DOHH2 (cell line): Measurements from ENCODE around the gene PCBD1.
"Not testable (repeated sequence)": the region's sequence is repeated elsewhere in the genome, so short reads cannot be mapped to it uniquely, and the experiment has no call there.

ENCODE experiments used
- H3F3A ChIP-seq: fragments of 200-600 bp; sonication (generic), shearing (Covaris generic); 2 replicates; pipeline ENCODE4 v1.6.0; 2016; ENCODE audit warnings: antibody characterized with exemption, mild to moderate bottlenecking; ENCODE audit not compliant: control insufficient read depth, insufficient read depth
- H3K27ac ChIP-seq: fragments of 200-600 bp; sonication (generic); 2 replicates; pipeline ENCODE4 v1.5.1; 2014; ENCODE audit warnings: low read depth, mild to moderate bottlenecking, low read length, moderate library complexity
- H3K27me3 ChIP-seq: fragments of 200-600 bp; sonication (generic); 2 replicates; pipeline ENCODE4 v1.6.1; 2014; ENCODE audit warnings: mild to moderate bottlenecking, low read length, mixed read lengths; ENCODE audit not compliant: control insufficient read depth
- H3K36me3 ChIP-seq: fragments of 200-600 bp; sonication (generic); 2 replicates; pipeline ENCODE4 v1.6.1; 2014; ENCODE audit warnings: mild to moderate bottlenecking, low read length, moderate library complexity, mixed read lengths; ENCODE audit not compliant: control insufficient read depth
- H3K4me1 ChIP-seq: fragments of 200-600 bp; sonication (generic); 2 replicates; pipeline ENCODE4 v1.6.1; 2014; ENCODE audit warnings: mild to moderate bottlenecking, low read length, mixed read lengths; ENCODE audit not compliant: control insufficient read depth
- H3K4me2 ChIP-seq: fragments of 200-600 bp; sonication (generic); 2 replicates; pipeline ENCODE4 v1.6.0; 2014; ENCODE audit warnings: mild to moderate bottlenecking, low read length, moderate library complexity
- H3K4me3 ChIP-seq: fragments of 200-600 bp; sonication (generic); 2 replicates; pipeline ENCODE4 v1.5.1; 2014; ENCODE audit warnings: mild to moderate bottlenecking, low read length, mixed read lengths
- H3K79me2 ChIP-seq: fragments of 200-600 bp; sonication (generic); 2 replicates; pipeline ENCODE4 v1.6.1; 2014; ENCODE audit warnings: mild to moderate bottlenecking, low read length, mixed read lengths; ENCODE audit not compliant: control insufficient read depth
- H3K9me2 ChIP-seq: fragments of 200-600 bp; sonication (generic); replicated peaks from 2 replicates; pipeline ENCODE4 v1.6.1; 2014; ENCODE audit warnings: mild to moderate bottlenecking, low read length, mixed read lengths; ENCODE audit not compliant: control insufficient read depth
- H3K9me3 ChIP-seq: fragments of 200-600 bp; sonication (generic); 2 replicates; pipeline ENCODE4 v1.6.1; 2014; ENCODE audit warnings: antibody characterized with exemption, low read length, mixed read lengths; ENCODE audit not compliant: control insufficient read depth, insufficient read depth
- H4K20me1 ChIP-seq: fragments of 200-600 bp; sonication (generic); 2 replicates; pipeline ENCODE4 v1.6.0; 2014; ENCODE audit warnings: low read depth, mild to moderate bottlenecking, antibody characterized with exemption, low read length, moderate library complexity; ENCODE audit not compliant: control insufficient read depth, insufficient read depth
- EZH2phosphoT487 ChIP-seq: fragments of 200-600 bp; sonication (generic); IDR thresholded peaks from 2 replicates; pipeline ENCODE4 v1.6.1; 2017; ENCODE audit warnings: borderline replicate concordance, mild to moderate bottlenecking, antibody characterized with exemption, low read length, moderate library complexity, mixed read lengths
- TF ChIP-seq, protein P1 (sequence below): fragments of 200-600 bp; sonication (generic); IDR thresholded peaks from one replicate; pipeline ENCODE4 v1.5.1; 2014; ENCODE audit warnings: antibody characterized with exemption, mild to moderate bottlenecking, low read depth, low read length; ENCODE audit not compliant: poor library complexity, severe bottlenecking

Gene PCBD1

DNA sequence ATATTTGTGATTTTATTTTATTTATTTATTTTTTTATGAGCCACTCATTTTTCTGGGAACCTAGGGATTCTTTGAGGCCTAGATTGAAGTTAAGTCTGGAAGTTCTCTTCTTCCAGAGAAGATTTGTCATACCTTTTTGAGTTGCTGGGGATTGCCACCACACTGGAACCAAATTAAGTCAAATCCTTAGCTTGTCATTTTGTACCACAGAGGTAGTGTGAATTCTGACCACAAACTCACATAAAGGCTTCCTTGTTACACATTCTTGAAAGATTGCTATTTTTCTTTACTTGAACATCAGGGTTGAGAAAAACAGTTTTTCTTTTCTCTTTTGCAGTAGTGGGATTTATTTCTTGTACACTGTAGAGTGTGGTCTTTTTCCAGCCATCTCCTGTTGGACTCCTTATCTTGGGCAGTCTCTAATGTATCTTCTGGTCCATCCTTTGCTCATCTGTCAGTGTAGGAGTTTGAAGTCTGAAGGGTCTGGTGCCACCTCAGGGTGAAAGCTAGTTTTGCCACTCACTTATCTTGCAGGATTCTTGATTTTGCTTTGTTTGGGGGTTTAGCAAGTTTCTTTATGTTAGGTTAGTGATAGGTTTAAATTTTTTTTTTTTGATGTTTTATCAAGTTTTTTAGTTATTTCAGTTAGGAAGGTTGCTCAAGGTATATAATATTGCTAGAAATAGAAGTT lies 24.8 kb downstream of the PCBD1 start:
- H4K20me1 ChIP-seq = no peaks in the 10 kb centered on the region
- no peaks in the 10 kb centered on the region for H3K27me3 ChIP-seq
- H3K4me1 ChIP-seq = no peaks in the 10 kb centered on the region
- no peak for TF ChIP-seq EZH2phosphoT487
- TF ChIP-seq, protein P1, sequence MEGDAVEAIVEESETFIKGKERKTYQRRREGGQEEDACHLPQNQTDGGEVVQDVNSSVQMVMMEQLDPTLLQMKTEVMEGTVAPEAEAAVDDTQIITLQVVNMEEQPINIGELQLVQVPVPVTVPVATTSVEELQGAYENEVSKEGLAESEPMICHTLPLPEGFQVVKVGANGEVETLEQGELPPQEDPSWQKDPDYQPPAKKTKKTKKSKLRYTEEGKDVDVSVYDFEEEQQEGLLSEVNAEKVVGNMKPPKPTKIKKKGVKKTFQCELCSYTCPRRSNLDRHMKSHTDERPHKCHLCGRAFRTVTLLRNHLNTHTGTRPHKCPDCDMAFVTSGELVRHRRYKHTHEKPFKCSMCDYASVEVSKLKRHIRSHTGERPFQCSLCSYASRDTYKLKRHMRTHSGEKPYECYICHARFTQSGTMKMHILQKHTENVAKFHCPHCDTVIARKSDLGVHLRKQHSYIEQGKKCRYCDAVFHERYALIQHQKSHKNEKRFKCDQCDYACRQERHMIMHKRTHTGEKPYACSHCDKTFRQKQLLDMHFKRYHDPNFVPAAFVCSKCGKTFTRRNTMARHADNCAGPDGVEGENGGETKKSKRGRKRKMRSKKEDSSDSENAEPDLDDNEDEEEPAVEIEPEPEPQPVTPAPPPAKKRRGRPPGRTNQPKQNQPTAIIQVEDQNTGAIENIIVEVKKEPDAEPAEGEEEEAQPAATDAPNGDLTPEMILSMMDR = no peak
- no peaks in the 10 kb centered on the region for H3K9me3 ChIP-seq
- H3K4me3 ChIP-seq = no peak overlapping the region
- H3K79me2 ChIP-seq = no peaks in the 10 kb centered on the region
- H3F3A ChIP-seq = no peaks in the 10 kb centered on the region
- H3K9me2 ChIP-seq = no peaks in the 10 kb centered on the region
- peaks cover 10% of the 10 kb centered on the region for H3K36me3 ChIP-seq
- no peak overlapping the region for H3K4me2 ChIP-seq
- H3K27ac ChIP-seq = no peak overlapping the region

- H3K4me3 ChIP-seq, H3K9me3 ChIP-seq, H3K27me3 ChIP-seq, H3K79me2 ChIP-seq, H3K4me1 ChIP-seq, H4K20me1 ChIP-seq, H3K27ac ChIP-seq, H3K4me2 ChIP-seq, H3K9me2 ChIP-seq, H3F3A ChIP-seq: not testable (repeated sequence)
- H3K36me3 ChIP-seq = peaks cover 13% of the 10 kb centered on the region
These were observed 26.7 kb downstream of the PCBD1 start for GRCh38 chr10:70861495-70862197.

GRCh38 chr10:70858759-70859158 lies 29.6 kb downstream of the PCBD1 start:
- TF ChIP-seq EZH2phosphoT487 = no peak
- TF ChIP-seq, protein P1 = no peak
- Histone ChIP-seq H3K36me3 (peaks cover 17% of the 10 kb centered on the region), H3K27me3 (no peaks in the 10 kb centered on the region), H3K79me2 (no peaks in the 10 kb centered on the region), H3K9me2 (no peaks in the 10 kb centered on the region), H3K27ac (no peak overlapping the region), H3F3A (no peaks in the 10 kb centered on the region), H3K4me1 (no peaks in the 10 kb centered on the region), H4K20me1 (no peaks in the 10 kb centered on the region), H3K4me2 (no peak overlapping the region), H3K9me3 (no peaks in the 10 kb centered on the region), H3K4me3 (no peak overlapping the region)

DNA sequence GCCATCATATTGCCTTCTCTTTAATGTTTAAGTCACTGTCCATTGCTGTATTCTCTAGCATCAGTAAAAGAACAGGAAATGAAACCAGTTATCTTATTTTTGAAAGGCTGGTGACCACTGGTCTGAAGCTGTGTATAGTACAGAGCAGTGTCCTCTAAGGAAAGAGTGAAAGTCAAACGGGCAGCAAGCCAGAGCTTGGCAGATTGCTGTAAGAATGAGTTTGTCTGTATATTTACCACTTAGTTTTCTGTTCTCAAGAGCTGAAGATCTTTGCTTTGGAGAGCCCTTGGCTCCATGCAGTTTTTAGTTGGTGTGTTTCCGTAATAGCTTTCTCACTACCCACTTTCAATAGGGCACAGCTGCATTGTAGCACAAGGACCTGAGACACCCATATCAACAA lies 31.9 kb downstream of the PCBD1 start:
- H3F3A ChIP-seq = no peaks in the 10 kb centered on the region
- no peaks in the 10 kb centered on the region for H3K4me1 ChIP-seq
- no peaks in the 10 kb centered on the region for H3K27me3 ChIP-seq
- H3K79me2 ChIP-seq = no peaks in the 10 kb centered on the region
- H3K27ac ChIP-seq = no peak overlapping the region
- no peaks in the 10 kb centered on the region for H3K9me3 ChIP-seq
- no peak overlapping the region for H3K4me2 ChIP-seq
- H3K36me3 ChIP-seq = peaks cover 17% of the 10 kb centered on the region
- H3K9me2 ChIP-seq = no peaks in the 10 kb centered on the region
- no peaks in the 10 kb centered on the region for H4K20me1 ChIP-seq
- H3K4me3 ChIP-seq = no peak overlapping the region
- no peak for TF ChIP-seq EZH2phosphoT487
- TF ChIP-seq, protein P1 = no peak
